ENCODE measurements around the gene THRAP3.

- TF ChIP-seq CTCF (conservative IDR thresholded peaks at IDR 0.05) (no peak), EZH2 (IDR thresholded peaks at IDR 0.05; ENCODE audit: low read depth) (no peak)
These were observed 20.5 kb upstream of the THRAP3 start for GRCh38 chr1:36203554-36204346.
